Mesodermal cell (in vitro differentiated cells): Measurements from ENCODE around the gene GALM.

Source experiments
- H3K27ac ChIP-seq: 2 replicates; pipeline ENCODE4 v1.7.0; 2013; ENCODE audit warnings: mild to moderate bottlenecking, low read depth, low read length, moderate library complexity; ENCODE audit not compliant: severe bottlenecking
- H3K36me3 ChIP-seq: 2 replicates; pipeline ENCODE4 v1.7.1; 2013; ENCODE audit warnings: mild to moderate bottlenecking, low read length, moderate library complexity; ENCODE audit not compliant: control insufficient read depth, insufficient read depth
- H3K4me1 ChIP-seq: one replicate; pipeline ENCODE4 v1.7.1; 2013; ENCODE audit warnings: mild to moderate bottlenecking, low read length; ENCODE audit not compliant: insufficient read depth, control insufficient read depth, poor library complexity, severe bottlenecking
- H3K4me3 ChIP-seq: 2 replicates; pipeline ENCODE4 v1.7.0; 2013; ENCODE audit warnings: low read length, control low read depth, mild to moderate bottlenecking; ENCODE audit not compliant: insufficient read depth, poor library complexity, severe bottlenecking; ENCODE audit errors: extremely low read depth
- H3K9me3 ChIP-seq: 2 replicates; pipeline ENCODE4 v1.7.1; 2013; ENCODE audit warnings: mild to moderate bottlenecking, low read length, moderate library complexity; ENCODE audit not compliant: control insufficient read depth
- WGBS, 2 experiments: methylation state at CpG; one replicate each; pipeline ENCODE4 v1.1.5; 2013; ENCODE audit warnings: missing lambda C conversion rate in 2 of 2; ENCODE audit not compliant: insufficient coverage in 2 of 2; 5-methylcytosine and 5-hydroxymethylcytosine counted together

The GALM gene

GRCh38 chr2:38742797-38743559 is 77.1 kb downstream of the GALM start:
- Histone ChIP-seq H3K4me3 (no peak overlapping the region), H3K9me3 (no peaks in the 10 kb centered on the region), H3K27ac (no peak overlapping the region), H3K4me1 (peaks cover 10% of the 10 kb centered on the region), H3K36me3 (peaks cover 93% of the 10 kb centered on the region)
- 88 to 91% methylated on average over 3 to 7 of the region's 10 CpGs for WGBS, 2 experiments

- WGBS, 2 experiments = 94 to 95% methylated on average over 3 of the region's 3 CpGs
- Histone ChIP-seq H3K9me3 (no peaks in the 10 kb centered on the region), H3K4me3 (no peak overlapping the region), H3K36me3 (peaks cover 93% of the 10 kb centered on the region), H3K4me1 (peaks cover 18% of the 10 kb centered on the region), H3K27ac (peak overlapping the region; percentile 41)
Observed at GRCh38 chr2:38743672-38744398, 77.9 kb downstream of the GALM start.

GRCh38 chr2:38744399-38744780 is 78.5 kb downstream of the GALM start:
- H3K36me3 ChIP-seq = peaks cover 94% of the 10 kb centered on the region
- peak overlapping the region; percentile 41 for H3K27ac ChIP-seq
- peaks cover 19% of the 10 kb centered on the region for H3K4me1 ChIP-seq
- H3K4me3 ChIP-seq = no peak overlapping the region
- no peaks in the 10 kb centered on the region for H3K9me3 ChIP-seq
- WGBS, 2 experiments = 86 to 100% methylated on average over 1 of the region's 2 CpGs

- H3K4me3 ChIP-seq = no peak overlapping the region
- peaks cover 93% of the 10 kb centered on the region for H3K36me3 ChIP-seq
- WGBS, 2 experiments = 87 to 96% methylated on average over 6 to 8 of the region's 9 CpGs
Observed at GRCh38 chr2:38745267-38745666, 79.4 kb downstream of the GALM start.

GRCh38 chr2:38747007-38747424 is 81.1 kb downstream of the GALM start:
- WGBS, 2 experiments = no CpG with 5 or more reads among the region's 4 CpGs
- H3K36me3 ChIP-seq = peaks cover 76% of the 10 kb centered on the region
- H3K9me3 ChIP-seq = no peaks in the 10 kb centered on the region
- H3K4me3 ChIP-seq = no peak overlapping the region
- H3K4me1 ChIP-seq = peaks cover 19% of the 10 kb centered on the region
- peak overlapping the region; percentile 10 for H3K27ac ChIP-seq

More at GRCh38 chr2:38745267-38745666, 79.4 kb downstream of the GALM start:
- Histone ChIP-seq H3K4me1 (peaks cover 19% of the 10 kb centered on the region), H3K27ac (no peak overlapping the region), H3K9me3 (no peaks in the 10 kb centered on the region)

- 89 to 95% methylated on average over 4 of the region's 5 CpGs for WGBS, 2 experiments
- peaks cover 71% of the 10 kb centered on the region for H3K36me3 ChIP-seq
- H3K4me1 ChIP-seq = peaks cover 19% of the 10 kb centered on the region
- H3K27ac ChIP-seq = peak overlapping the region; percentile 11
- H3K4me3 ChIP-seq = no peak overlapping the region
- no peaks in the 10 kb centered on the region for H3K9me3 ChIP-seq
Observed at GRCh38 chr2:38747819-38748218, 81.9 kb downstream of the GALM start.

- Histone ChIP-seq H3K4me1 (peaks cover 19% of the 10 kb centered on the region), H3K9me3 (no peaks in the 10 kb centered on the region), H3K36me3 (peaks cover 67% of the 10 kb centered on the region), H3K4me3 (no peak overlapping the region), H3K27ac (no peak overlapping the region)
- 94 to 95% methylated on average over 6 to 8 of the region's 9 CpGs for WGBS, 2 experiments
Observed at GRCh38 chr2:38748391-38748790, 82.5 kb downstream of the GALM start.

GRCh38 chr2:38748943-38749804 is 83.3 kb downstream of the GALM start:
- Histone ChIP-seq H3K27ac (no peak overlapping the region), H3K4me1 (peaks cover 19% of the 10 kb centered on the region), H3K36me3 (peaks cover 60% of the 10 kb centered on the region), H3K9me3 (no peaks in the 10 kb centered on the region), H3K4me3 (peak overlapping the region; percentile 92)
- 74 to 75% methylated on average over 17 to 19 of the region's 26 CpGs for WGBS, 2 experiments

GRCh38 chr2:38750011-38750890 is 84.3 kb downstream of the GALM start:
- peak overlapping the region; percentile 92 for H3K4me3 ChIP-seq
- H3K9me3 ChIP-seq = no peaks in the 10 kb centered on the region
- H3K36me3 ChIP-seq = peaks cover 49% of the 10 kb centered on the region
- peaks cover 19% of the 10 kb centered on the region for H3K4me1 ChIP-seq
- H3K27ac ChIP-seq = peak overlapping the region; percentile 97
- 1% methylated on average over 48 to 53 of the region's 59 CpGs for WGBS, 2 experiments
